Astrocyte (in vitro differentiated cells and primary cell): ENCODE measurements around the gene CCNL1. TPM values are rescaled to one million over a fixed set of nuclear protein-coding genes. Genes with fewer than 3 reads are reported as not detected.

Experiments
- DNase-seq: peaks from one replicate; pipeline ENCODE4 v3.0.0-alpha.2; 2010; ENCODE audit warnings: low read depth
- FAIRE-seq: peaks from 2 replicates; lab custom pipeline; 2011; peaks lifted over from hg19 to GRCh38; lab: Jason Lieb, UNC
- H2AFZ ChIP-seq: 2 replicates; pipeline ENCODE4 v1.6.0; 2012; ENCODE audit warnings: low read depth, low read length, inconsistent platforms
- H3K27ac ChIP-seq: 2 replicates; pipeline ENCODE4 v1.5.1; 2011; ENCODE audit warnings: low read depth, low read length, inconsistent platforms
- H3K27me3 ChIP-seq: 2 replicates; pipeline ENCODE4 v1.6.0; 2011; ENCODE audit warnings: low read length, inconsistent platforms; ENCODE audit not compliant: insufficient read depth
- H3K36me3 ChIP-seq: 2 replicates; pipeline ENCODE4 v1.5.1; 2011; ENCODE audit warnings: low read length, inconsistent platforms; ENCODE audit not compliant: insufficient read depth
- H3K4me1 ChIP-seq: 2 replicates; pipeline ENCODE4 v1.5.1; 2011; ENCODE audit warnings: low read length, inconsistent platforms; ENCODE audit not compliant: insufficient read depth
- H3K4me2 ChIP-seq: 2 replicates; pipeline ENCODE4 v1.6.0; 2012; ENCODE audit warnings: low read length, inconsistent platforms
- H3K4me3 ChIP-seq: 2 replicates; pipeline ENCODE4 v1.5.1; 2011; ENCODE audit warnings: low read depth, mild to moderate bottlenecking, low read length, inconsistent platforms; ENCODE audit not compliant: insufficient read depth
- H3K79me2 ChIP-seq: 2 replicates; pipeline ENCODE4 v1.6.0; 2012; ENCODE audit warnings: mild to moderate bottlenecking, low read length, inconsistent platforms; ENCODE audit not compliant: insufficient read depth
- H3K9ac ChIP-seq: 2 replicates; pipeline ENCODE4 v1.6.0; 2012; ENCODE audit warnings: mild to moderate bottlenecking, low read length, inconsistent platforms
- H3K9me3 ChIP-seq: 2 replicates; pipeline ENCODE4 v1.5.1; 2012; ENCODE audit warnings: low read depth, mild to moderate bottlenecking, low read length, inconsistent platforms; ENCODE audit not compliant: insufficient read depth
- H4K20me1 ChIP-seq: 2 replicates; pipeline ENCODE4 v1.6.0; 2012; ENCODE audit warnings: low read length, inconsistent platforms; ENCODE audit not compliant: insufficient read depth
- H3K27ac Mint-ChIP-seq: one replicate; pipeline ENCODE4 v1.8.0; 2021; ENCODE audit warnings: mild to moderate bottlenecking, mixed read lengths; ENCODE audit not compliant: unreplicated experiment
- H3K27me3 Mint-ChIP-seq: one replicate; pipeline ENCODE4 v1.8.0; 2021; ENCODE audit warnings: low read depth, mixed read lengths; ENCODE audit not compliant: unreplicated experiment
- H3K36me3 Mint-ChIP-seq: one replicate; pipeline ENCODE4 v1.8.0; 2021; ENCODE audit warnings: low read depth, mixed read lengths; ENCODE audit not compliant: unreplicated experiment
- H3K4me1 Mint-ChIP-seq: one replicate; pipeline ENCODE4 v1.8.0; 2021; ENCODE audit warnings: low read depth, mixed read lengths; ENCODE audit not compliant: unreplicated experiment
- H3K4me3 Mint-ChIP-seq: one replicate; pipeline ENCODE4 v1.8.0; 2021; ENCODE audit warnings: mild to moderate bottlenecking, moderate library complexity, mixed read lengths; ENCODE audit not compliant: unreplicated experiment
- H3K9me3 Mint-ChIP-seq: one replicate; pipeline ENCODE4 v1.8.0; 2021; ENCODE audit warnings: mild to moderate bottlenecking, mixed read lengths; ENCODE audit not compliant: unreplicated experiment
- EZH2 ChIP-seq: IDR thresholded peaks from 2 replicates; pipeline ENCODE4 v1.6.1; 2012; ENCODE audit warnings: mild to moderate bottlenecking, low read length, inconsistent platforms; ENCODE audit not compliant: insufficient read depth
- total RNA-seq: library from RNA; stranded (reverse); gene quantifications from 2 replicates; pipeline ENCODE4 v1.2.1, GENCODE V29; 2021
- TF ChIP-seq, protein P1 (sequence below): IDR thresholded peaks from 2 replicates; pipeline ENCODE4 v1.5.1; 2011; ENCODE audit warnings: low read depth, mild to moderate bottlenecking, inconsistent platforms, low read length, moderate library complexity; ENCODE audit not compliant: insufficient read depth

The CCNL1 gene
- total RNA-seq, 1 donor from 2014 or later, result 66.8 TPM

DNA sequence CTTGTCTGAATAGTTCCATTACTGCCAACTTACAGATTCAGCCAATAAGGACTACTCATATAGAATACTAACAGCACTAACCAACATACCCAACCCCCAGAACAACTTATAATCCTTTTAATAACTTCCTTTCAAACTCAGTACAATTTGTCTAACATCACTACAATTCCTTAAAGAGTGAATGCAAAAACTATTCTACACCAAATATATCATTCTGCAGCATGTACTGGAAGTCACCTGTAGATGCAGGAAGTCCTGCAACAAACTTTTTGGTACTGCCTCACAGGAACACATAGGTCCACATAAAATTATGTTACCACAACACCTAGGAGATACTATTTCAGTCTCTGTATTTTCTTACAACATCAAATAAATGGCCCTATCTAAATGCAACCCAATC lies 2.1 kb downstream of the CCNL1 start:
- H4K20me1 ChIP-seq, result peaks cover 65% of the 10 kb centered on the region
- H3K9ac ChIP-seq, result peak overlapping the region; percentile 100
- TF ChIP-seq EZH2, result no peak
- TF ChIP-seq, protein P1, sequence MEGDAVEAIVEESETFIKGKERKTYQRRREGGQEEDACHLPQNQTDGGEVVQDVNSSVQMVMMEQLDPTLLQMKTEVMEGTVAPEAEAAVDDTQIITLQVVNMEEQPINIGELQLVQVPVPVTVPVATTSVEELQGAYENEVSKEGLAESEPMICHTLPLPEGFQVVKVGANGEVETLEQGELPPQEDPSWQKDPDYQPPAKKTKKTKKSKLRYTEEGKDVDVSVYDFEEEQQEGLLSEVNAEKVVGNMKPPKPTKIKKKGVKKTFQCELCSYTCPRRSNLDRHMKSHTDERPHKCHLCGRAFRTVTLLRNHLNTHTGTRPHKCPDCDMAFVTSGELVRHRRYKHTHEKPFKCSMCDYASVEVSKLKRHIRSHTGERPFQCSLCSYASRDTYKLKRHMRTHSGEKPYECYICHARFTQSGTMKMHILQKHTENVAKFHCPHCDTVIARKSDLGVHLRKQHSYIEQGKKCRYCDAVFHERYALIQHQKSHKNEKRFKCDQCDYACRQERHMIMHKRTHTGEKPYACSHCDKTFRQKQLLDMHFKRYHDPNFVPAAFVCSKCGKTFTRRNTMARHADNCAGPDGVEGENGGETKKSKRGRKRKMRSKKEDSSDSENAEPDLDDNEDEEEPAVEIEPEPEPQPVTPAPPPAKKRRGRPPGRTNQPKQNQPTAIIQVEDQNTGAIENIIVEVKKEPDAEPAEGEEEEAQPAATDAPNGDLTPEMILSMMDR, result no peak
- H3K27me3 ChIP-seq, result no peaks in the 10 kb centered on the region
- DNase-seq, result no peak
- peaks cover 31% of the 10 kb centered on the region for H3K4me1 Mint-ChIP-seq
- H3K27me3 Mint-ChIP-seq, result no peaks in the 10 kb centered on the region
- H3K79me2 ChIP-seq, result peaks cover 72% of the 10 kb centered on the region
- no peak overlapping the region for H3K27ac Mint-ChIP-seq
- peaks cover 58% of the 10 kb centered on the region for H3K36me3 ChIP-seq
- H3K9me3 ChIP-seq, result no peaks in the 10 kb centered on the region
- H3K27ac ChIP-seq, result peak overlapping the region; percentile 1
- FAIRE-seq, result no peak
- H3K4me1 ChIP-seq, result peaks cover 49% of the 10 kb centered on the region
- peak overlapping the region; percentile 100 for H3K4me3 Mint-ChIP-seq
- no peak overlapping the region for H2AFZ ChIP-seq
- H3K4me3 ChIP-seq, result peak overlapping the region; percentile 97
- H3K4me2 ChIP-seq, result peak overlapping the region; percentile 94
- peaks cover 15% of the 10 kb centered on the region for H3K36me3 Mint-ChIP-seq
- no peaks in the 10 kb centered on the region for H3K9me3 Mint-ChIP-seq

GRCh38 chr3:157156837-157157635 lies 2.9 kb downstream of the CCNL1 start:
- no peak overlapping the region for H2AFZ ChIP-seq
- H3K4me3 ChIP-seq, result peak overlapping the region; percentile 97
- H3K79me2 ChIP-seq, result peaks cover 80% of the 10 kb centered on the region
- peak overlapping the region; percentile 100 for H3K9ac ChIP-seq
- DNase-seq, result no peak
- TF ChIP-seq EZH2, result no peak
- TF ChIP-seq, protein P1, result no peak
- H3K27ac ChIP-seq, result peak overlapping the region; percentile 7
- H3K27ac Mint-ChIP-seq, result peak overlapping the region; percentile 19
- peaks cover 72% of the 10 kb centered on the region for H4K20me1 ChIP-seq
- H3K4me1 Mint-ChIP-seq, result peaks cover 31% of the 10 kb centered on the region
- no peaks in the 10 kb centered on the region for H3K9me3 ChIP-seq
- H3K36me3 Mint-ChIP-seq, result peaks cover 15% of the 10 kb centered on the region
- peaks cover 49% of the 10 kb centered on the region for H3K4me1 ChIP-seq
- H3K36me3 ChIP-seq, result peaks cover 66% of the 10 kb centered on the region
- H3K27me3 ChIP-seq, result no peaks in the 10 kb centered on the region
- H3K4me3 Mint-ChIP-seq, result peak overlapping the region; percentile 100
- H3K9me3 Mint-ChIP-seq, result no peaks in the 10 kb centered on the region
- FAIRE-seq, result no peak
- no peaks in the 10 kb centered on the region for H3K27me3 Mint-ChIP-seq
- peak overlapping the region; percentile 94 for H3K4me2 ChIP-seq

- Mint-ChIP-seq H3K27ac (no peak overlapping the region), H3K4me1 (peaks cover 28% of the 10 kb centered on the region), H3K36me3 (peaks cover 15% of the 10 kb centered on the region), H3K9me3 (no peaks in the 10 kb centered on the region), H3K4me3 (peak overlapping the region; percentile 82), H3K27me3 (no peaks in the 10 kb centered on the region)
- peaks cover 86% of the 10 kb centered on the region for H4K20me1 ChIP-seq
- peak overlapping the region; percentile 1 for H3K4me3 ChIP-seq
- H2AFZ ChIP-seq, result no peak overlapping the region
- H3K4me1 ChIP-seq, result peaks cover 42% of the 10 kb centered on the region
- TF ChIP-seq, protein P1, result no peak
- TF ChIP-seq EZH2, result no peak
- H3K9me3 ChIP-seq, result no peaks in the 10 kb centered on the region
- H3K9ac ChIP-seq, result peak overlapping the region; percentile 100
- H3K79me2 ChIP-seq, result peaks cover 85% of the 10 kb centered on the region
- peak overlapping the region; percentile 94 for H3K4me2 ChIP-seq
- no peak for FAIRE-seq
- DNase-seq, result no peak
- H3K36me3 ChIP-seq, result peaks cover 80% of the 10 kb centered on the region
- H3K27me3 ChIP-seq, result no peaks in the 10 kb centered on the region
- no peak overlapping the region for H3K27ac ChIP-seq
Measured at GRCh38 chr3:157155591-157155990, 4.4 kb downstream of the CCNL1 start.
